Activated CD4-positive, alpha-beta T cell treated with anti-CD3 and anti-CD28 coated beads for 1 hour (primary cell): ENCODE measurements around the gene ERCC1.
"Not testable (repeated sequence)": the region's sequence is repeated elsewhere in the genome, so short reads cannot be mapped to it uniquely, and the experiment has no call there.

Experiments
- DNase-seq: peaks from one replicate; pipeline ENCODE4 v3.0.0-alpha.2; 2020

ERCC1 gene

GRCh38 chr19:45451850-45452387, 28.2 kb upstream of the ERCC1 start:
- no peak for DNase-seq

GRCh38 chr19:45451131-45451849, 27.6 kb upstream of the ERCC1 start:
- peak; percentile 34 for DNase-seq

- DNase-seq = no peak
These were observed 26.3 kb upstream of the ERCC1 start for GRCh38 chr19:45450012-45450333.

DNA sequence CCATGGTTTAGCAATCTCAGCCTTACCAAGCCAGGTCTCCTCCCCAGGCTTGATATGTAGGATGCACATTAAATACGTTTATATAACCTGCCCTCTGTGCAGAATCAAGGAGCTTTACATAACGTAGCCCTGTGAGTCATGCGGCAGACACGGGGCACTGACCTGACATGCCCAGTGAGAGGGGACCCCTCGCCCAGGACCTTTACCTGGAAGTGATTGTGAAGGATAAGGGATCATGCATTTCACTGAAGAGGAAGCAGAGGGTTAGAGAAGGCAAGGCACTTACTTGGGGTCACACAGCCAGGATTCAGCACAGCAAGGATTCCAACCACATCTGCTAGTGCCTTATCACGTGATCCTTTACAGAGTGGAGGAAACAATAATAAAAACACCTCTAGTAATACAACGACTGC, 25.2 kb upstream of the ERCC1 start:
- no peak for DNase-seq

DNA sequence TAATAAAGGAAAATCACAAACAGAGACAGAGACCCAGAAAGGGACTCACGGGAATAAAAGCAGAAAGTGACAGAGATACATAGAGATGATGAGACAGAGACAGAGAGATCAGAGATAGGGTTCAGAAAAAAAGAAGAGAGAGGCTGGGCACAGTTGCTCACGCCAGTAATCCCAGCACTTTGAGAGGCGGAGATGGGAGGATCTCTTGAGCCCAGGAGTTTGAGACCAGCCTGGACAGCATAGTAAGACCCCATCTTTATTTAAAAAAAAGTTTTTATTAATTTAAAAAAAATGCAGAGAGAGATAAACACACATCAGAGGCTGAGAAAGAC, 24.7 kb upstream of the ERCC1 start:
- DNase-seq = no peak

- DNase-seq = no peak
These were observed 23.2 kb upstream of the ERCC1 start for GRCh38 chr19:45446944-45447343.

- no peak for DNase-seq
These were observed 22.6 kb upstream of the ERCC1 start for GRCh38 chr19:45446295-45446694.

DNA sequence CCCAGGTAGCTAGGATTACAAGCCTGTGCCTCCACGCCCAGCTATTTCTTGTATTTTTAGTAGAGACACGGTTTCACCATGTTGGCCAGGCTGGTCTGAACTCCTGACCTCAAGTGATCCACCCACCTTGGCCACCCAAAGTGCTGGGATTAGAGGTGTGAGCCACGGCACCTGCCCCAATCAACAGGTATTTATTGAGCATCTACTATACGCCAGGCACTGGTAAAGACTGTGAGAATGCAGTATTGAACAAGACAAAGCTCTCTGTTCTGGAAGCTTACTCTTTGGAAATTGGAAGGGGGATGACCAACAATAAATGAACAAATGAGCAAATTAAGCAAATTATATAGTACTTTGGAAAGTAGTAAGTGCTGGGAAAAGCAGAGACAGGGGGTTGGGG, 21.4 kb upstream of the ERCC1 start:
- DNase-seq = no peak

- DNase-seq = peak; percentile 66
These were observed 20.8 kb upstream of the ERCC1 start for GRCh38 chr19:45444318-45445041.

- peak; percentile 36 for DNase-seq
These were observed 20.0 kb upstream of the ERCC1 start for GRCh38 chr19:45443462-45444317.

- DNase-seq = no peak
These were observed 19.2 kb upstream of the ERCC1 start for GRCh38 chr19:45442778-45443461.

- no peak for DNase-seq
These were observed 18.7 kb upstream of the ERCC1 start for GRCh38 chr19:45442408-45442777.

GRCh38 chr19:45440873-45441654, 17.3 kb upstream of the ERCC1 start:
- DNase-seq = no peak

DNA sequence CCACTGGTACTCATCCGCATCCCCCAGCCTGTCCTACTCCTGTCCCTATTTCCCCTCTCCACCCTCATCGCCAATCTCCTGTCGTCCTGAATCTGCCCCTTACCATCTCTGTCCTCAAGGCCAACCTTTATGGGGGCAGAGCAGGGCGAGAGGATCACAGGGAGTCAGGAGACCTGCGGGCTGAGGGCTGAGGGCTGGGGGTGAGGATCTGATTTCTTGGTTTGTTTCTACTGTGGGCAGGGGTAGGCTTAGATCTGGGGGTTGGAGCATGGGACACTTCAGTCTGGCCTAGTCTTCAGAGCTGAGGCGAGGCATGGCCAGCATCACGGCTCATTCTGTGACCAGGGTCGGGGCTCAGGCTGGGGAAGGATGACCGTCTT, 16.5 kb upstream of the ERCC1 start:
- no peak for DNase-seq

DNA sequence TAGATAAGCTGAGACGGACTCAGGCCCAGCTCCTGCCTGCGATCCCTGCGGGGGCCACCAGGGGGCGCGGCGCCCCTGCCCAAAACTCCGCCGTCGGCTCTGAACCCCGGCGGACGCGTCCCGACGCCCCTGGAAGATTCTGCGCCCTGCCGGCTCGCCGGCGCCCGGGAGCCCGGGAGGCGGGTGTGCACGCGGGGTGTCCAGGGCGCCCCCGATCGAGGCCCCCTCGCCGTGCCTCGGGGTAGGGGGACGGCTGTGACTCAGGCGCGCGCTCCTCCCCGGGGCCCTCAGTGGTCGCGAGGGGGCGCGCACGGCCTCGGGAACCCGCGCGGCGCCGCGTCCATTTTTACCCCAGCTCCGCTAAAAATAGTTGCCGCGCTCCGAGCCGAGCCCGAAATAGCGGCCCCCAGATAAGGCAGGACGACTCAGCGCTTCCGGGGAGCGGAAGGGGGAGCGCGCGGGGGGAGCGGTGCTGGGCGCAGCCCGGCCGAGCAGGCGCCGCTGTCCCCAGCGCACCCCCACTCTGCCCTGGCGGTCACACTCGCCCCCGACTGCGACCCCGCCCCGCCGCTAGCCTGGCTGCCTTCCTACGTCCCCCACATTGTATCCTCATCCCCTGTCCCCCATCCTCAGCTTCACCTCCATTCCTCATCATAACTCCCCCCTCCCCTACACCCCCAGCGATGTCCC, 16.0 kb upstream of the ERCC1 start:
- DNase-seq = peak; percentile 77

GRCh38 chr19:45439190-45439568, 15.5 kb upstream of the ERCC1 start:
- DNase-seq = no peak

GRCh38 chr19:45437328-45437727, 13.6 kb upstream of the ERCC1 start:
- DNase-seq = no peak

DNA sequence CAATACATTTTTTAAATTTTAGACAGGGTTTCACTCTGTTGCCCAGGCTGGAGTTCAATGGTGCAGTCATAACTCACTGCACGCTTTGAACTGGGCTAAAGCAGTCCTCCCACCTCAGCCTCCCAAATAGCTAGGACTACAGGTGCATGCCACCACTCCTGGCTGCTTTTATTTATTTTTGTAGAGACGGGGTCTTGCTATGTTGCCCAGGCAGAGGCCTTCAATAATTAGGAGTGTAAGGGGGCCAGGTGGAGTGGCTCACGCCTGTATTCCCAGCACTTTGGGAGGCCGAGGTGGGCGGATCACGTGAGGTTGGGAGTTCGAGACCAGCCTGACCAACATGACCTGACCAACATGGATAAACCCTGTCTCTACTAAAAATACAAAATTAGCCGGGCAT, 8.8 kb upstream of the ERCC1 start:
- DNase-seq = not testable (repeated sequence)

DNA sequence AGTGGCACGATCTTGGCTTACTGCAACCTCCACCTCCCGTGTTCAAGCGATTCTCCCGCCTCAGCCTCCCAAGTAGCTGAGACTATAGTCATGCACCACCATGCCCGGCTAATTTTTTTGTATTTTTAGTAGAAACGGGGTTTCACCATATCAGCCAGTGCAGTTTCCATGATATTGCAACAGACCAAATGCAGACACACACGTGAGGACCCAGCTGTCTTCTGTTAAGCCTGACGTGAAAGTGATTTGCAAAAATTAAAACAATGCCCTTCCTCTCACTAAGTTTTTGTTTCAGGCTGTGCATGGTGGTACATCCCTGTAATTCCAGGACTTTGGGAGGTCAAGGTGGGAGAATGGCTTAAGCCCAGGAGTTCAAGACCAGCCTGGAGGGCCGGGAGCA, 7.3 kb upstream of the ERCC1 start:
- not testable (repeated sequence) for DNase-seq

GRCh38 chr19:45429896-45430295, 6.2 kb upstream of the ERCC1 start:
- not testable (repeated sequence) for DNase-seq

DNA sequence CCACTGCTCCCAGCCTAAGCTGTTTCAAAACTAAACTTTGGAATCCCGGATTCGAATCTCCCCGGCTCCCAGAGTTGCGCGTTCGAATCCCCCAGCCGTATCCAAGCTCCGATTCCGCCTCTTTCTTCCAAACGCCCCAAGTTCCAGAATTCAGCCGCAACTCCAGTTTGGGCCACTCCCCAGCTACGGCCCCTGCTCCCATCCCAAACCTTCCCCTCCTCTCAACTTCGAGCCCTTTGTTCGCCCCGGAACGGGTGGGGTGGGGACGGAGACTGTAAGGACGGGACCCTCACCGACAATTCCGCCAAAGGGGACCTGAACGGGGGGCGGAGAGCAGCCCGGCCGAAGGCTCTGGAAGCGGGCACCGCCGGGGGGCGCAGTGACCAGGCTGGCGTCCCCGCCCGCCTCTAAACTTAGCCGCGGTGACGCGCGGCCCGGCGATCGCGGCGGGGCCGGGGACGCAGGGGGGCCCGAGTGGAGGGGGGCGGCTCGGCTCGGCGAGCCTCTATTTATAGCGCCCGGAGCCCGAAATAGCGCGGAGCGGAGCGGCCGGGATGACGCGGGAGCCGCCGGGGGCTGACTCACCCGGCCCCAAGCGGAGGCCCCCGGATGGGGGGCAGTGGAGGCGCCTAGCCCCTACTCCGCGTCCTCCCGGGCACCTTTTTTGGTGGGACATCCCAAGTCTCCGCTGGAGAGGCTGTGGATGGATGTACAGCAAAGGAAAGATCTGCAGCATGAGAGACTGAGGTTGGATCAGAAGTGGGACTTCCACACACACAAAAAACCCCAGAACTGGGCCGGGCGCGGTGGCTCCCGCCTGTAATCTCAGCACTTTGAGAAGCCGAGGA, 4.9 kb upstream of the ERCC1 start:
- DNase-seq = no peak
